IPS-NIHi7 (cell line): Measurements from ENCODE around the gene NTM.

ENCODE experiments used
- DNase-seq: peaks from one replicate; pipeline ENCODE4 v3.0.0; 2012; ENCODE audit warnings: mixed read lengths; ENCODE audit errors: extremely low spot score

Gene NTM

GRCh38 chr11:132039521-132039920 lies 669.1 kb downstream of the NTM start:
- no peak for DNase-seq

GRCh38 chr11:132042296-132042695 lies 671.9 kb downstream of the NTM start:
- no peak for DNase-seq

- no peak for DNase-seq
Observed at GRCh38 chr11:132043714-132044113, 673.3 kb downstream of the NTM start.

- DNase-seq: no peak
Observed at GRCh38 chr11:132045107-132045506, 674.7 kb downstream of the NTM start.

- no peak for DNase-seq
Observed at GRCh38 chr11:132046288-132046865, 676.0 kb downstream of the NTM start.

GRCh38 chr11:132047167-132047566 lies 676.8 kb downstream of the NTM start:
- no peak for DNase-seq

- DNase-seq: no peak
Observed at GRCh38 chr11:132048040-132048439, 677.6 kb downstream of the NTM start.

GRCh38 chr11:132049205-132049604 lies 678.8 kb downstream of the NTM start:
- DNase-seq: no peak

- no peak for DNase-seq
Observed at GRCh38 chr11:132050049-132050448, 679.6 kb downstream of the NTM start.

GRCh38 chr11:132050577-132051165 lies 680.3 kb downstream of the NTM start:
- no peak for DNase-seq

- no peak for DNase-seq
Observed at GRCh38 chr11:132051704-132052103, 681.3 kb downstream of the NTM start.

- DNase-seq: no peak
Observed at GRCh38 chr11:132052342-132052741, 681.9 kb downstream of the NTM start.

- DNase-seq: no peak
Observed at GRCh38 chr11:132052904-132053303, 682.5 kb downstream of the NTM start.

- DNase-seq: no peak
Observed at GRCh38 chr11:132054822-132055221, 684.4 kb downstream of the NTM start.

- no peak for DNase-seq
Observed at GRCh38 chr11:132055296-132055695, 684.9 kb downstream of the NTM start.

- no peak for DNase-seq
Observed at GRCh38 chr11:132056689-132057088, 686.3 kb downstream of the NTM start.

- DNase-seq: no peak
Observed at GRCh38 chr11:132057266-132057665, 686.9 kb downstream of the NTM start.

- DNase-seq: peak; percentile 37
Observed at GRCh38 chr11:132058211-132058772, 687.9 kb downstream of the NTM start.

- no peak for DNase-seq
Observed at GRCh38 chr11:132060567-132060966, 690.2 kb downstream of the NTM start.

- no peak for DNase-seq
Observed at GRCh38 chr11:132062031-132062430, 691.6 kb downstream of the NTM start.

GRCh38 chr11:132062541-132062940 lies 692.1 kb downstream of the NTM start:
- no peak for DNase-seq

GRCh38 chr11:132064987-132065620 lies 694.7 kb downstream of the NTM start:
- no peak for DNase-seq

- no peak for DNase-seq
Observed at GRCh38 chr11:132068556-132068955, 698.1 kb downstream of the NTM start.
